Fibroblast of skin of scalp (primary cell): Measurements from ENCODE around the gene WRAP53.

ENCODE experiments used
- DNase-seq: peaks from one replicate; pipeline ENCODE4 v3.0.0-alpha.2; 2013

The WRAP53 gene

GRCh38 chr17:7745748-7746470, 57.6 kb downstream of the WRAP53 start:
- peak; percentile 72 for DNase-seq

GRCh38 chr17:7747635-7748071, 59.4 kb downstream of the WRAP53 start:
- DNase-seq: peak; percentile 74

DNA sequence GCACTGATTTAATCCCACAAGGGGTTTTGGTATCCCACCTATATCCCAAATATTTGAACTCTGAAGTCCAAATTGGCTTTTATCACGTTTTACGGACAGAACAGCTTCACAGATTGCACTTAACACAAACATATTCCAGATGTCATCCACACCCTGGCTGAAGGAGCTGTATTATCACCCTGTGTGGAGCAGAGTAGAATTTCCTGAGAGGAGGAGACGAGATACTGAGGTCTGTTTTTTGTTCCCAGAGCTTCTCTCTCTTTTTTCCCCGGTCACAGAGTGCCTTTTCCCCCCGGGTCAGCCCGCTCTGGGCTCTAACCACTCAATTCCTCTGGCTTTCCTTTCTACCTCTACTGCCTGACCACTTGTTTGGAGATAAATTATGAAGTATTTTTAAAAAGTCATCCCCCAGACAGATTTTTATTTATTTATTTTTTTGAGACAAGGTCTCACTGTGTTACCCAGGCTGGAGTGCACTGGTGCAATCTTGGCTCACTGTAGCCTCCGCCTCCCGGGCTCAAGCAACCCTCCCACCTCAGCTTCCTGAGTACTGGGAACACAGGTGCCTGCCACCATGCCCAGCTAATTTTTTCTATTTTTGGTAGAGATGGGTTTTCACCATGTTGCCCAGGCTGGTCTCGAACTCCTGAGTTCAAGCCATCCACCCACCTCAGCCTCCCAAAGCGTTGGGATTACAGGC, 59.9 kb downstream of the WRAP53 start:
- peak; percentile 27 for DNase-seq

- DNase-seq: peak; percentile 92
These were observed 62.1 kb downstream of the WRAP53 start for GRCh38 chr17:7750321-7750821.
